Keratinocyte (primary cell): Measurements from ENCODE around the gene LSM10. TPM values are rescaled to one million over a fixed set of nuclear protein-coding genes. Genes with fewer than 3 reads are reported as not detected.

Experiments used
- DNase-seq: peaks from one replicate; pipeline ENCODE4 v3.0.0-alpha.2; 2011; ENCODE audit warnings: low read depth, missing footprints, low spot score
- FAIRE-seq: peaks from 2 replicates; lab custom pipeline; 2011; peaks lifted over from hg19 to GRCh38; lab: Jason Lieb, UNC
- H2AFZ ChIP-seq: 2 replicates; pipeline ENCODE4 v1.6.0; 2012; ENCODE audit warnings: low read length, control low read depth, inconsistent platforms; ENCODE audit not compliant: control insufficient read depth
- H3K27ac ChIP-seq: 2 replicates; pipeline ENCODE4 v1.5.1; 2011; ENCODE audit warnings: low read length; ENCODE audit not compliant: control insufficient read depth, insufficient read depth
- H3K27me3 ChIP-seq: 3 replicates; pipeline ENCODE4 v1.6.0; 2011; ENCODE audit warnings: low read length; ENCODE audit not compliant: control insufficient read depth, insufficient read depth; ENCODE audit errors: extremely low read depth
- H3K36me3 ChIP-seq, 2 experiments: 2 replicates in 1 of 2; 3 replicates in 1 of 2; pipeline ENCODE4 v1.5.1; 2011; ENCODE audit warnings: low read length in 2 of 2, mild to moderate bottlenecking in 1 of 2; ENCODE audit not compliant: control insufficient read depth in 2 of 2, insufficient read depth in 2 of 2; ENCODE audit errors: extremely low read depth in 1 of 2
- H3K4me1 ChIP-seq: 3 replicates; pipeline ENCODE4 v1.5.1; 2011; ENCODE audit warnings: low read length; ENCODE audit not compliant: control insufficient read depth, insufficient read depth; ENCODE audit errors: extremely low read depth
- H3K4me2 ChIP-seq: 3 replicates; pipeline ENCODE4 v1.6.0; 2011; ENCODE audit warnings: low read depth, low read length; ENCODE audit not compliant: control insufficient read depth, insufficient read depth; ENCODE audit errors: extremely low read depth
- H3K4me3 ChIP-seq, 3 experiments: fragments of 200-600 bp in 1 of 3; sonication (generic) in 1 of 3; 2 replicates in 2 of 3; 3 replicates in 1 of 3; pipeline ENCODE4 v1.5.1; 2011 to 2016; ENCODE audit warnings: low read length in 3 of 3, mild to moderate bottlenecking in 3 of 3, control low read depth in 2 of 3, inconsistent platforms in 1 of 3, low read depth in 1 of 3, mixed read lengths in 1 of 3, mixed run types in 1 of 3, moderate library complexity in 1 of 3; ENCODE audit not compliant: control insufficient read depth in 2 of 3, insufficient read depth in 2 of 3; ENCODE audit errors: extremely low read depth in 1 of 3
- H3K79me2 ChIP-seq: 2 replicates; pipeline ENCODE4 v1.6.0; 2012; ENCODE audit warnings: low read length; ENCODE audit not compliant: control insufficient read depth, insufficient read depth
- H3K9ac ChIP-seq: 3 replicates; pipeline ENCODE4 v1.6.0; 2011; ENCODE audit warnings: low read length; ENCODE audit not compliant: control insufficient read depth, insufficient read depth; ENCODE audit errors: extremely low read depth
- H3K9me1 ChIP-seq: 3 replicates; pipeline ENCODE4 v1.6.0; 2011; ENCODE audit warnings: low read length; ENCODE audit not compliant: control insufficient read depth, insufficient read depth; ENCODE audit errors: extremely low read depth
- H3K9me3 ChIP-seq: 2 replicates; pipeline ENCODE4 v1.5.1; 2012; ENCODE audit warnings: low read depth, low read length; ENCODE audit not compliant: control insufficient read depth
- H4K20me1 ChIP-seq: 3 replicates; pipeline ENCODE4 v1.6.0; 2011; ENCODE audit warnings: low read length; ENCODE audit not compliant: control insufficient read depth, insufficient read depth; ENCODE audit errors: extremely low read depth
- EZH2 ChIP-seq: IDR thresholded peaks from one replicate; pipeline ENCODE4 v1.6.1; 2012; ENCODE audit warnings: inconsistent platforms, mild to moderate bottlenecking, low read length, moderate library complexity
- dilution Hi-C: fragments of 300-500 bp; cut with MboI; formaldehyde crosslinking; loops from one replicate; pipeline ENCODE4 v1.7.0; 2020; ENCODE audit warnings: low sequenced_read_pairs; ENCODE audit not compliant: extremely low pct_ligation_motif_present
- polyA plus RNA-seq, 5 experiments: library from polyadenylated mRNA; depleted of rRNA in 3 of 5; stranded (reverse) in 3 of 5; stranded (forward) in 1 of 5; unstranded in 1 of 5; fragments of >200 nt; gene quantifications; 1 replicate in 1 of 5; 2 replicates in 3 of 5; 3 replicates in 1 of 5; pipeline versions ENCODE4 v1.2.1 to v1.2.3, GENCODE V29; 2011 to 2012; ENCODE audit warnings: missing spikeins in 2 of 5, low read depth in 1 of 5, low replicate concordance in 1 of 5
- TF ChIP-seq, protein P1 (sequence below), 3 experiments: IDR thresholded peaks in 1 of 3; conservative IDR thresholded peaks in 1 of 3; optimal IDR thresholded peaks in 1 of 3; 2 replicates in 2 of 3; 3 replicates in 1 of 3; pipeline versions ENCODE3 to v1.5.1; 2011; ENCODE audit warnings: low read length in 3 of 3, mild to moderate bottlenecking in 3 of 3, moderate library complexity in 2 of 3, control low read depth in 1 of 3, inconsistent platforms in 1 of 3; ENCODE audit not compliant: insufficient read depth in 2 of 3; ENCODE audit errors: extremely low read depth in 1 of 3

Gene LSM10
- polyA plus RNA-seq, 1 donor (not counting 4 experiments of a cell fraction or from before 2014, with no cell fraction given) = 45.3 TPM

DNA sequence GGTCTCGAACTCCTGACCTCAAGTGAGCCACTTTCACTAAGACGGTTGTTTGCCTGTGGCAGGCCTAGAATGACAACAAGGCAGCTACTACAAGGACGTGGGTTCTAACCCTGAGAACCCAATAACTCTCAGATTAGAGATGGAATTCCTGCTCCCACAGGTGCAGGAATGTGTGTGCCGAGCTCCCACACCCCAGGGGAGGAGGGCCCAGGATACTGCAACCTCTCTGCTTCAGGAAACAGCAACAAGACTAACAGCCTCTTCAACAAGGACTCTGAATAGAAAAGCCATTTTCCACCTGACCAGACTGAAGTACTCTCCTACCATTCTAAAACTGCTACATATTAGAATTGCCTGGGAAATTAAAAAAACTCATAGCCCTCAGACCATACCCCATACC lies 4.9 kb downstream of the LSM10 start:
- H3K36me3 ChIP-seq = peaks cover 16% of the 10 kb centered on the region in 2 experiments
- peaks cover 17% of the 10 kb centered on the region for H3K79me2 ChIP-seq
- dilution Hi-C loops = no loop called here
- no peaks in the 10 kb centered on the region for H3K9me1 ChIP-seq
- DNase-seq (no peak), FAIRE-seq (no peak)
- no peaks in the 10 kb centered on the region for H3K27me3 ChIP-seq
- H3K27ac ChIP-seq = no peak overlapping the region
- H4K20me1 ChIP-seq = no peaks in the 10 kb centered on the region
- H3K4me1 ChIP-seq = peaks cover 5% of the 10 kb centered on the region
- no peak overlapping the region for H3K4me3 ChIP-seq
- H3K9me3 ChIP-seq = no peaks in the 10 kb centered on the region
- TF ChIP-seq EZH2 = no peak
- H2AFZ ChIP-seq = no peak overlapping the region
- no peak overlapping the region for H3K9ac ChIP-seq
- no peak overlapping the region for H3K4me2 ChIP-seq

DNA sequence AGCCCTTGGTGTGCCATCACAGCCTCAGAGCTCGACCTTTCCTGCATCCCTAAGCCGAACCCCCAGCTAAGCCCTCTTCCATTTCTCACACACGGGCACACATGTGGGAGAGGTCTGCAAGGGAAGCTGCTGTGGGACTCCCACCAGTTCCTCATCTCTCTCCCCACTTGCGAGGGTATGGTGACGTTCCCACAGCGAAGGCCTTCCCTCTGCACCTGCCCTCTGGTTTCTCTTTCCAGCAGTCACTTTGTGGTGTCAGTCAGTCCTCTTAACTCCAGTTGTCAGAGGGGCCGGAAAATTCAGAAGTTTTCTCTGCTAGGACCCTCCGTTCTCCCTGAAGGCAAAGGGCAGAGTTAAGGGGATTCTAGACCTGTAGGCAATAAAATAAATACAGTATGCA lies 6.4 kb downstream of the LSM10 start:
- Histone ChIP-seq H3K9me3 (no peaks in the 10 kb centered on the region), H4K20me1 (no peaks in the 10 kb centered on the region), H3K79me2 (peaks cover 8% of the 10 kb centered on the region), H3K36me3 (peaks cover 16% of the 10 kb centered on the region in 2 experiments), H2AFZ (no peak overlapping the region), H3K4me2 (no peak overlapping the region), H3K4me1 (peaks cover 15% of the 10 kb centered on the region), H3K27ac (no peak overlapping the region), H3K9ac (no peak overlapping the region), H3K4me3 (no peak overlapping the region), H3K9me1 (no peaks in the 10 kb centered on the region), H3K27me3 (no peaks in the 10 kb centered on the region)
- TF ChIP-seq EZH2 = no peak
- TF ChIP-seq, protein P1, sequence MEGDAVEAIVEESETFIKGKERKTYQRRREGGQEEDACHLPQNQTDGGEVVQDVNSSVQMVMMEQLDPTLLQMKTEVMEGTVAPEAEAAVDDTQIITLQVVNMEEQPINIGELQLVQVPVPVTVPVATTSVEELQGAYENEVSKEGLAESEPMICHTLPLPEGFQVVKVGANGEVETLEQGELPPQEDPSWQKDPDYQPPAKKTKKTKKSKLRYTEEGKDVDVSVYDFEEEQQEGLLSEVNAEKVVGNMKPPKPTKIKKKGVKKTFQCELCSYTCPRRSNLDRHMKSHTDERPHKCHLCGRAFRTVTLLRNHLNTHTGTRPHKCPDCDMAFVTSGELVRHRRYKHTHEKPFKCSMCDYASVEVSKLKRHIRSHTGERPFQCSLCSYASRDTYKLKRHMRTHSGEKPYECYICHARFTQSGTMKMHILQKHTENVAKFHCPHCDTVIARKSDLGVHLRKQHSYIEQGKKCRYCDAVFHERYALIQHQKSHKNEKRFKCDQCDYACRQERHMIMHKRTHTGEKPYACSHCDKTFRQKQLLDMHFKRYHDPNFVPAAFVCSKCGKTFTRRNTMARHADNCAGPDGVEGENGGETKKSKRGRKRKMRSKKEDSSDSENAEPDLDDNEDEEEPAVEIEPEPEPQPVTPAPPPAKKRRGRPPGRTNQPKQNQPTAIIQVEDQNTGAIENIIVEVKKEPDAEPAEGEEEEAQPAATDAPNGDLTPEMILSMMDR (optimal IDR thresholded peaks at IDR 0.05 in 1 of 3, IDR thresholded peaks at IDR 0.05 in 1 of 3, conservative IDR thresholded peaks at IDR 0.05 in 1 of 3; ENCODE audit: extremely low read depth in 1 of 3, insufficient read depth in 2 of 3, low read length in 3 of 3) = no peak
- FAIRE-seq (no peak), DNase-seq (no peak)
- dilution Hi-C loops = no loop called here

DNA sequence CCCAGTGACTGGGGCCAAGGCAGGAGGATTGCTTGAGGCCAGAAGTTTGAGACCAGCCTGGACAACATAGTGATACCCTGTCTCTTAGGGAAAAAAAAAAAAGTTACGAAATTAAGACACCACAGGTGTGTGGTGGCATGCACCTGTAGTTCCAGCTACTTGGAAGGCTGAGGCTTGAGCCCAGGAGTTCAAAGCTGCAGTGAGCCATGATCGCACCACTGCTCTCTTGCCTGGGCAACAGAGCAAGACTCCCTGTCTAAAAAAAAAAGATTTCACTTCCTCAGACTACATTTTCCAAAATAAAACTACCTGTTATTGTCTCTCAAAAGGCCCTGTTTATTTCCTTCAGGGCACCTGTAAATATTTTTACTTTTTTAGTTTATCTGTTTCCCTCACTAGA lies 7.3 kb downstream of the LSM10 start:
- H3K36me3 ChIP-seq = peaks cover 16% of the 10 kb centered on the region in 2 experiments
- peaks cover 15% of the 10 kb centered on the region for H3K4me1 ChIP-seq
- H3K9ac ChIP-seq = no peak overlapping the region
- H3K4me2 ChIP-seq = no peak overlapping the region
- dilution Hi-C loops = no loop called here
- no peak overlapping the region for H3K27ac ChIP-seq
- H3K9me3 ChIP-seq = no peaks in the 10 kb centered on the region
- H3K27me3 ChIP-seq = no peaks in the 10 kb centered on the region
- H2AFZ ChIP-seq = no peak overlapping the region
- no peaks in the 10 kb centered on the region for H4K20me1 ChIP-seq
- no peak overlapping the region for H3K4me3 ChIP-seq
- TF ChIP-seq, protein P1 (optimal IDR thresholded peaks at IDR 0.05 in 1 of 3, IDR thresholded peaks at IDR 0.05 in 1 of 3, conservative IDR thresholded peaks at IDR 0.05 in 1 of 3; ENCODE audit: extremely low read depth in 1 of 3, insufficient read depth in 2 of 3, low read length in 3 of 3) = no peak
- no peak for TF ChIP-seq EZH2
- no peak for DNase-seq
- no peak for FAIRE-seq
- H3K79me2 ChIP-seq = peaks cover 5% of the 10 kb centered on the region
- no peaks in the 10 kb centered on the region for H3K9me1 ChIP-seq
